Measurements from ENCODE around the gene C11orf16. TPM values are rescaled to one million over a fixed set of nuclear protein-coding genes. Genes with fewer than 3 reads are reported as not detected.
"Not testable (repeated sequence)": the region's sequence is repeated elsewhere in the genome, so short reads cannot be mapped to it uniquely, and the experiment has no call there.

C11orf16 gene
- total RNA-seq, 1 experiment from 2014 or later, result not detected

- DNase-seq (ENCODE audit: low read depth), result no peak
Measured at GRCh38 chr11:8899119-8899753, 33.5 kb downstream of the C11orf16 start.

GRCh38 chr11:8891185-8891584 lies 41.6 kb downstream of the C11orf16 start:
- not testable (repeated sequence) for DNase-seq (ENCODE audit: low read depth)

GRCh38 chr11:8886322-8886721 lies 46.4 kb downstream of the C11orf16 start:
- no peak for DNase-seq (ENCODE audit: low read depth)

- DNase-seq (ENCODE audit: low read depth), result not testable (repeated sequence)
Measured at GRCh38 chr11:8881585-8881984, 51.2 kb downstream of the C11orf16 start.

GRCh38 chr11:8878771-8879170 lies 54.0 kb downstream of the C11orf16 start:
- no peak for DNase-seq (ENCODE audit: low read depth)

GRCh38 chr11:8873741-8874405 lies 58.9 kb downstream of the C11orf16 start:
- no peak for DNase-seq (ENCODE audit: low read depth)

- DNase-seq (ENCODE audit: low read depth), result peak; percentile 5
Measured at GRCh38 chr11:8871962-8872361, 60.8 kb downstream of the C11orf16 start.

- peak; percentile 88 for DNase-seq (ENCODE audit: low read depth)
Measured at GRCh38 chr11:8871171-8871775, 61.5 kb downstream of the C11orf16 start.

GRCh38 chr11:8870411-8871170 lies 62.2 kb downstream of the C11orf16 start:
- peak; percentile 71 for DNase-seq (ENCODE audit: low read depth)

Other genes with a start within 250 kb of the C11orf16 start
- 87.8 and 89.8 TPM in 2 replicates for gene AKIP1, start 21.8 kb downstream of the C11orf16 start, total RNA-seq (2014; rRNA removed)
- gene ASCL3, start 10.1 kb upstream of the C11orf16 start, total RNA-seq (2014; rRNA removed), result not detected in 2 replicates
- 46.2 and 47.3 TPM in 2 replicates for gene TMEM9B, start 31.5 kb upstream of the C11orf16 start, total RNA-seq (2014; rRNA removed)
- 23.4 and 26.2 TPM in 2 replicates for gene NRIP3, start 71.1 kb upstream of the C11orf16 start, total RNA-seq (2014; rRNA removed)
- 0.06 and 0.11 TPM in 2 replicates for gene SCUBE2, start 158.7 kb upstream of the C11orf16 start, total RNA-seq (2014; rRNA removed)